BJ (cell line): ENCODE results near the gene MDM2. TPM values are rescaled to one million over a fixed set of nuclear protein-coding genes. Genes with fewer than 3 reads are reported as not detected.

Source experiments
- CTCF ChIA-PET: fragments of 350-600 bp; formaldehyde crosslinking; extraction: SDS; loops from one replicate; lab custom pipeline; 2021; ENCODE audit warnings: antibody characterized with exemption, inconsistent platforms; lab: Yijun Ruan, JAX
- POLR2A ChIA-PET: fragments of 300-600 bp; sonication (Branson Sonifier 250); formaldehyde crosslinking; extraction: SDS; loops from one replicate; lab custom pipeline; 2021; ENCODE audit warnings: antibody characterized with exemption; lab: Charles Lee
- DNase-seq: peaks from one replicate; pipeline ENCODE4 v3.0.0-alpha.2; 2011; ENCODE audit warnings: low read depth
- H3K27me3 ChIP-seq: 2 replicates; pipeline ENCODE4 v1.6.0; 2011; ENCODE audit warnings: low read length; ENCODE audit not compliant: control insufficient read depth, insufficient read depth
- H3K36me3 ChIP-seq: 2 replicates; pipeline ENCODE4 v1.5.1; 2011; ENCODE audit warnings: low read length; ENCODE audit not compliant: control insufficient read depth, insufficient read depth
- H3K4me3 ChIP-seq: 2 replicates; pipeline ENCODE4 v1.5.1; 2011; ENCODE audit warnings: low read depth, mild to moderate bottlenecking, control low read depth, low read length
- CTCF ChIP-seq: IDR thresholded peaks from 2 replicates; pipeline ENCODE4 v1.5.1; 2011; ENCODE audit warnings: low read depth, mild to moderate bottlenecking, control low read depth, inconsistent platforms, low read length, moderate library complexity; ENCODE audit not compliant: insufficient read depth
- polyA plus RNA-seq: library from polyadenylated mRNA; depleted of rRNA; stranded (reverse); fragments of >200 nt; gene quantifications from 2 replicates; pipeline ENCODE4 v1.2.3, GENCODE V29; 2011

Gene MDM2
- polyA plus RNA-seq, 1 experiment, result 15.1 TPM

GRCh38 chr12:68793436-68793835 is 14.5 kb upstream of the MDM2 start:
- H3K27me3 ChIP-seq, result no peaks in the 10 kb centered on the region
- CTCF ChIA-PET, result interaction anchor here (1.0 kb wide), 1 partner anchor 24 kb away, joined by 3 read pairs; no protein-coding TSS in a partner anchor
- TF ChIP-seq CTCF, result no peak
- no peak overlapping the region for H3K4me3 ChIP-seq
- no peaks in the 10 kb centered on the region for H3K36me3 ChIP-seq
- POLR2A ChIA-PET, result no interaction called here
- DNase-seq, result no peak

GRCh38 chr12:68793975-68794652 is 13.9 kb upstream of the MDM2 start:
- H3K27me3 ChIP-seq, result no peaks in the 10 kb centered on the region
- no peak for TF ChIP-seq CTCF
- no peak for DNase-seq
- ChIA-PET POLR2A (no interaction called here), CTCF (no interaction called here)
- H3K36me3 ChIP-seq, result no peaks in the 10 kb centered on the region
- no peak overlapping the region for H3K4me3 ChIP-seq

- H3K36me3 ChIP-seq, result no peaks in the 10 kb centered on the region
- ChIA-PET POLR2A (no interaction called here), CTCF (interaction anchor here (0.6 to 1.0 kb wide), 3 partner anchors 9 to 182 kb away, joined by 3 read pairs; no protein-coding TSS in a partner anchor)
- H3K4me3 ChIP-seq, result no peak overlapping the region
- no peaks in the 10 kb centered on the region for H3K27me3 ChIP-seq
- DNase-seq, result no peak
- no peak for TF ChIP-seq CTCF
These were observed 13.2 kb upstream of the MDM2 start for GRCh38 chr12:68794653-68795251.

GRCh38 chr12:68796399-68796798 is 11.6 kb upstream of the MDM2 start:
- no peaks in the 10 kb centered on the region for H3K27me3 ChIP-seq
- H3K36me3 ChIP-seq, result no peaks in the 10 kb centered on the region
- ChIA-PET POLR2A (no interaction called here), CTCF (interaction anchor here (2.6 kb wide), 1 partner anchor 11 kb away, joined by 16 read pairs; the partner anchor contains the start of gene MDM2)
- no peak overlapping the region for H3K4me3 ChIP-seq
- DNase-seq, result no peak
- TF ChIP-seq CTCF, result no peak

GRCh38 chr12:68798882-68799234 is 9.1 kb upstream of the MDM2 start:
- no peak for TF ChIP-seq CTCF
- ChIA-PET POLR2A (no interaction called here), CTCF (no interaction called here)
- H3K36me3 ChIP-seq, result no peaks in the 10 kb centered on the region
- no peaks in the 10 kb centered on the region for H3K27me3 ChIP-seq
- H3K4me3 ChIP-seq, result no peak overlapping the region
- no peak for DNase-seq
